ENCODE results near the gene KLF13.

- no peak for TF ChIP-seq CTCF (IDR thresholded peaks at IDR 0.05)
- no peak for TF ChIP-seq POLR2A (IDR thresholded peaks at IDR 0.05)
- TF ChIP-seq POLR2AphosphoS5 (IDR thresholded peaks at IDR 0.05): no peak
Measured at GRCh38 chr15:31307270-31308184, 19.1 kb upstream of the KLF13 start.

Data from breast epithelium (tissue), 3 donors.